ENCODE results near the gene AHDC1.

DNA sequence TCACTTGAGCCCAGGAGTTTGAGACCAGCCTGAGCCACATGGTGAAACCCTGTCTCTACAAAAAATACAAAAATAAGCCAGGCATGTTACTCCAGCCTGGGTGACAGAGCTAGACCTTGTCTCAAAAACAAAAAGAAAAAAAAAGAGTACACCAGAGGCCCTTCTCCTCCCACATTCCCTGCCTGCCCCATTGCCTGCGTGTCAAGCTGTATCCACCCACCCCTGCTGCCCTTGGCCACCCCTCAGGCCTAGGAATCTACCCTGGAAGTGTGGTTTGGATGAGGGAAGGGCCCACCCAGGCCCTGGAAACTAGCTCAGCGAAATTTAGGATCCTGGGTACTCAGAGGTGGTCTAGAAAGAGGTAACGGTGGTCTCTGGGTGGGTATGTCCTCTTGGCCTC is 88.3 kb downstream of the AHDC1 start:
- TF ChIP-seq RAD21 (IDR thresholded peaks at IDR 0.05; ENCODE audit: low read depth), result no peak
- no peak for TF ChIP-seq JUND (IDR thresholded peaks at IDR 0.05)
- TF ChIP-seq, protein P1, sequence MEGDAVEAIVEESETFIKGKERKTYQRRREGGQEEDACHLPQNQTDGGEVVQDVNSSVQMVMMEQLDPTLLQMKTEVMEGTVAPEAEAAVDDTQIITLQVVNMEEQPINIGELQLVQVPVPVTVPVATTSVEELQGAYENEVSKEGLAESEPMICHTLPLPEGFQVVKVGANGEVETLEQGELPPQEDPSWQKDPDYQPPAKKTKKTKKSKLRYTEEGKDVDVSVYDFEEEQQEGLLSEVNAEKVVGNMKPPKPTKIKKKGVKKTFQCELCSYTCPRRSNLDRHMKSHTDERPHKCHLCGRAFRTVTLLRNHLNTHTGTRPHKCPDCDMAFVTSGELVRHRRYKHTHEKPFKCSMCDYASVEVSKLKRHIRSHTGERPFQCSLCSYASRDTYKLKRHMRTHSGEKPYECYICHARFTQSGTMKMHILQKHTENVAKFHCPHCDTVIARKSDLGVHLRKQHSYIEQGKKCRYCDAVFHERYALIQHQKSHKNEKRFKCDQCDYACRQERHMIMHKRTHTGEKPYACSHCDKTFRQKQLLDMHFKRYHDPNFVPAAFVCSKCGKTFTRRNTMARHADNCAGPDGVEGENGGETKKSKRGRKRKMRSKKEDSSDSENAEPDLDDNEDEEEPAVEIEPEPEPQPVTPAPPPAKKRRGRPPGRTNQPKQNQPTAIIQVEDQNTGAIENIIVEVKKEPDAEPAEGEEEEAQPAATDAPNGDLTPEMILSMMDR (IDR thresholded peaks at IDR 0.05 in 2 of 3, conservative IDR thresholded peaks at IDR 0.05 in 1 of 3; ENCODE audit: borderline replicate concordance in 1 of 3, insufficient read depth in 1 of 3, low read depth in 2 of 3, low read length in 2 of 3), result no peak
- TF ChIP-seq EZH2 (IDR thresholded peaks at IDR 0.05), result no peak
- no peak for TF ChIP-seq POLR2A (IDR thresholded peaks at IDR 0.05; ENCODE audit: borderline replicate concordance, extremely low read depth, insufficient read depth, insufficient read length)
- no peak for TF ChIP-seq ELF1 (IDR thresholded peaks at IDR 0.05; ENCODE audit: borderline replicate concordance, low read depth)
- TF ChIP-seq SRF (IDR thresholded peaks at IDR 0.05; ENCODE audit: low read depth), result no peak
- no peak for TF ChIP-seq POLR2AphosphoS5 (IDR thresholded peaks at IDR 0.05; ENCODE audit: low read depth, low read length)
- TF ChIP-seq, protein P2, sequence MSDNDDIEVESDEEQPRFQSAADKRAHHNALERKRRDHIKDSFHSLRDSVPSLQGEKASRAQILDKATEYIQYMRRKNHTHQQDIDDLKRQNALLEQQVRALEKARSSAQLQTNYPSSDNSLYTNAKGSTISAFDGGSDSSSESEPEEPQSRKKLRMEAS (IDR thresholded peaks at IDR 0.05), result no peak
- TF ChIP-seq EZH2phosphoT487 (IDR thresholded peaks at IDR 0.05; ENCODE audit: borderline replicate concordance), result no peak

Data from HCT116 (cell line).